ENCODE data around the gene CIPC. TPM values are rescaled to one million over a fixed set of nuclear protein-coding genes. Genes with fewer than 3 reads are reported as not detected.
A peak's percentile ranks its signal among the peaks of the same experiment; 100 is the strongest.

CIPC gene
- polyA plus RNA-seq, 1 donor from 2014 or later, result 36.7 TPM

GRCh38 chr14:77052281-77053044 is 45.6 kb upstream of the CIPC start:
- Histone ChIP-seq H3K27ac (ENCODE audit: low read length) (no peak overlapping the region), H3K27me3 (ENCODE audit: insufficient read depth, low read depth, low read length) (no peaks in the 10 kb centered on the region), H3K4me2 (ENCODE audit: low read length) (no peak overlapping the region), H3K4me3 (ENCODE audit: low read length) (no peak overlapping the region), H3K36me3 (ENCODE audit: insufficient read depth, low read length) (no peaks in the 10 kb centered on the region), H2AFZ (ENCODE audit: low read depth, low read length) (no peak overlapping the region), H4K20me1 (ENCODE audit: insufficient read depth) (no peaks in the 10 kb centered on the region), H3K9me2 (ENCODE audit: insufficient read depth, low read length) (no peaks in the 10 kb centered on the region), H3F3A (ENCODE audit: insufficient read depth, low read length, poor library complexity, severe bottlenecking) (no peaks in the 10 kb centered on the region), H3K9me3 (ENCODE audit: low read length) (no peaks in the 10 kb centered on the region), H3K79me2 (replicated peaks; ENCODE audit: insufficient read depth, low read length) (no peaks in the 10 kb centered on the region), H3K9ac (ENCODE audit: low read length) (no peak overlapping the region)
- TF ChIP-seq MXI1 (conservative IDR thresholded peaks at IDR 0.05; ENCODE audit: poor library complexity, severe bottlenecking) (no peak), SMC3 (conservative IDR thresholded peaks at IDR 0.05; ENCODE audit: poor library complexity) (no peak), TAF1 (IDR thresholded peaks at IDR 0.05; ENCODE audit: low read depth) (no peak), EP300 (conservative IDR thresholded peaks at IDR 0.05; ENCODE audit: poor library complexity, severe bottlenecking) (no peak), REST (IDR thresholded peaks at IDR 0.05; ENCODE audit: borderline replicate concordance) (no peak), POLR2AphosphoS5 (IDR thresholded peaks at IDR 0.05) (no peak), RAD21 (conservative IDR thresholded peaks at IDR 0.05) (no peak), EZH2 (IDR thresholded peaks at IDR 0.05; ENCODE audit: borderline replicate concordance, insufficient read depth, low read length, poor library complexity, severe bottlenecking) (no peak)
- TF ChIP-seq, protein P1, sequence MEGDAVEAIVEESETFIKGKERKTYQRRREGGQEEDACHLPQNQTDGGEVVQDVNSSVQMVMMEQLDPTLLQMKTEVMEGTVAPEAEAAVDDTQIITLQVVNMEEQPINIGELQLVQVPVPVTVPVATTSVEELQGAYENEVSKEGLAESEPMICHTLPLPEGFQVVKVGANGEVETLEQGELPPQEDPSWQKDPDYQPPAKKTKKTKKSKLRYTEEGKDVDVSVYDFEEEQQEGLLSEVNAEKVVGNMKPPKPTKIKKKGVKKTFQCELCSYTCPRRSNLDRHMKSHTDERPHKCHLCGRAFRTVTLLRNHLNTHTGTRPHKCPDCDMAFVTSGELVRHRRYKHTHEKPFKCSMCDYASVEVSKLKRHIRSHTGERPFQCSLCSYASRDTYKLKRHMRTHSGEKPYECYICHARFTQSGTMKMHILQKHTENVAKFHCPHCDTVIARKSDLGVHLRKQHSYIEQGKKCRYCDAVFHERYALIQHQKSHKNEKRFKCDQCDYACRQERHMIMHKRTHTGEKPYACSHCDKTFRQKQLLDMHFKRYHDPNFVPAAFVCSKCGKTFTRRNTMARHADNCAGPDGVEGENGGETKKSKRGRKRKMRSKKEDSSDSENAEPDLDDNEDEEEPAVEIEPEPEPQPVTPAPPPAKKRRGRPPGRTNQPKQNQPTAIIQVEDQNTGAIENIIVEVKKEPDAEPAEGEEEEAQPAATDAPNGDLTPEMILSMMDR (IDR thresholded peaks at IDR 0.05; ENCODE audit: poor library complexity, severe bottlenecking), result no peak

DNA sequence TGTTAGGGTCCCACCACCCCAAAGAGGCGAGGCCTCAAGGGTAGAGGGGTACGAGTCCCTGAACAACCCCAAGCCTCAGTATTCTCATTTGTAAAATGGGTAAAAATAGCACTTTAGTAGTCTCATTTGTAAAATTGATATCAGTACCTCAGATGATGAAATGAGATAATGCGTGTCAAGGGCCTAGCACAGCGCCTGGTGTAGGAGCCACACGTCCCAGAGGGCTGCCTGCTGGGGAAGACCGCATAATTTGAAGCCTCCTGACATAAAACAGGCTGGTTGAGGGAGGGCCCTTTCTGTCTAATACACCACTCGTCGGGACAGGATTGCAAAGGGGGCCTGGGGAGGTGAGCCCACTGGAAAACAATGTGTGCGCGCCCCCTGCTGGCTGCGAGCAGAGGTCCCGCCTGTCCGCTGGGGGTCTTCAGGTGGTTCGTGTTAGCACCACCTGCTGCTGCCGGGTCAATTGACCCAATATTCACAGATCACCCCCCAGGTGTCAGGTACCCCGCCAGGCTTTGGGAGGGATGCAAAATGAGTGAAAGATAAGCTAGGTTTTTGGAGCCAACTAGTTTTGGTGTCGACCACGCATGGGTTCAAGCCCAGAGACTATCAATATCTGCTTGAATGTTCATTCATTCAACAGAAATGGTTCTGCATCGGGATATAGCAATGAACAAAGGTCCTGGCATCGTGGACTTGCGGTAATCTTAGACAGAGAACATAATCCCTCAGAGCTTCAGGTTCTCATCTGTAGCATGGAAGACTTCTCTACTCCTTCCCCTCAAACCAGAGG is 44.8 kb upstream of the CIPC start:
- no peaks in the 10 kb centered on the region for H4K20me1 ChIP-seq (ENCODE audit: insufficient read depth)
- H3K27me3 ChIP-seq (ENCODE audit: insufficient read depth, low read depth, low read length), result no peaks in the 10 kb centered on the region
- no peaks in the 10 kb centered on the region for H3F3A ChIP-seq (ENCODE audit: insufficient read depth, low read length, poor library complexity, severe bottlenecking)
- TF ChIP-seq REST (IDR thresholded peaks at IDR 0.05; ENCODE audit: borderline replicate concordance), result no peak
- peak; percentile 82 for TF ChIP-seq RAD21 (conservative IDR thresholded peaks at IDR 0.05)
- TF ChIP-seq, protein P1 (IDR thresholded peaks at IDR 0.05; ENCODE audit: poor library complexity, severe bottlenecking), result peak; percentile 79
- no peak for TF ChIP-seq EP300 (conservative IDR thresholded peaks at IDR 0.05; ENCODE audit: poor library complexity, severe bottlenecking)
- no peak for TF ChIP-seq EZH2 (IDR thresholded peaks at IDR 0.05; ENCODE audit: borderline replicate concordance, insufficient read depth, low read length, poor library complexity, severe bottlenecking)
- peak; percentile 92 for TF ChIP-seq SMC3 (conservative IDR thresholded peaks at IDR 0.05; ENCODE audit: poor library complexity)
- no peak overlapping the region for H3K4me2 ChIP-seq (ENCODE audit: low read length)
- no peak overlapping the region for H3K9ac ChIP-seq (ENCODE audit: low read length)
- no peak overlapping the region for H3K4me3 ChIP-seq (ENCODE audit: low read length)
- no peak overlapping the region for H2AFZ ChIP-seq (ENCODE audit: low read depth, low read length)
- no peak overlapping the region for H3K27ac ChIP-seq (ENCODE audit: low read length)
- no peaks in the 10 kb centered on the region for H3K9me3 ChIP-seq (ENCODE audit: low read length)
- H3K79me2 ChIP-seq (replicated peaks; ENCODE audit: insufficient read depth, low read length), result no peaks in the 10 kb centered on the region
- no peaks in the 10 kb centered on the region for H3K9me2 ChIP-seq (ENCODE audit: insufficient read depth, low read length)
- no peaks in the 10 kb centered on the region for H3K36me3 ChIP-seq (ENCODE audit: insufficient read depth, low read length)

All from neural cell (in vitro differentiated cells).